ENCODE measurements around the gene DEFB128. TPM values are rescaled to one million over a fixed set of nuclear protein-coding genes. Genes with fewer than 3 reads are reported as not detected.

DEFB128 gene
- total and polyA plus RNA-seq, 3 donors from 2014 or later, result not detected

DNA sequence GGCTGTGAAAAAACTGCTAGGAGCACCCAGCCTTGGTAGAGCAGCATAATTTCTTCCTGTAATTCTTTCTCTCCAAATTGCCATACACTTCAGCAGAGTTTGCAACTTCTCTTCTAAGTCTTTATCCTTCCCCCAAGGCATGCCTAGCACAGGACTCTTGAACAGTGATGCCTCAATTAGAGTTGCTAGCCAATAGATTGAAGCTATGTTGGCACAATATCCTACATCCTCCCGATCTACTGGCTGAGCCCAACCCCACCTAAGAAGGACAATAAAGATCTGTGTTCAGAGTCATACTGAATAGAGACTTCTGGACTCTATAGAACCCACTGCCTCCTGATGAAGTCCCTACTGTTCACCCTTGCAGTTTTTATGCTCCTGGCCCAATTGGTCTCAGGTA lies 47.2 kb downstream of the DEFB128 start, which contains the start of gene DEFB126:
Gene DEFB126 (plus strand): TSS at position 301 of the 400 bp plus-strand sequence. CDS start 39 bp downstream, at position 340.
- DNase-seq, result no peak
- intact Hi-C loops (cut with DNase I; ENCODE audit: low total_unique reads), result no loop called here
- no peak within 1 kb of the TSS for H3K27ac ChIP-seq
- H3K4me3 ChIP-seq, result no peak within 1 kb of the TSS
- no peaks in the 10 kb centered on the region for H3K27me3 ChIP-seq
- 38 to 61% methylated on average over 1 of the region's 1 CpG for WGBS, 2 donors
- H3K9me3 ChIP-seq, result no peaks in the 10 kb centered on the region
- no peak for TF ChIP-seq POLR2A (IDR thresholded peaks at IDR 0.05)
- TF ChIP-seq, protein P1, sequence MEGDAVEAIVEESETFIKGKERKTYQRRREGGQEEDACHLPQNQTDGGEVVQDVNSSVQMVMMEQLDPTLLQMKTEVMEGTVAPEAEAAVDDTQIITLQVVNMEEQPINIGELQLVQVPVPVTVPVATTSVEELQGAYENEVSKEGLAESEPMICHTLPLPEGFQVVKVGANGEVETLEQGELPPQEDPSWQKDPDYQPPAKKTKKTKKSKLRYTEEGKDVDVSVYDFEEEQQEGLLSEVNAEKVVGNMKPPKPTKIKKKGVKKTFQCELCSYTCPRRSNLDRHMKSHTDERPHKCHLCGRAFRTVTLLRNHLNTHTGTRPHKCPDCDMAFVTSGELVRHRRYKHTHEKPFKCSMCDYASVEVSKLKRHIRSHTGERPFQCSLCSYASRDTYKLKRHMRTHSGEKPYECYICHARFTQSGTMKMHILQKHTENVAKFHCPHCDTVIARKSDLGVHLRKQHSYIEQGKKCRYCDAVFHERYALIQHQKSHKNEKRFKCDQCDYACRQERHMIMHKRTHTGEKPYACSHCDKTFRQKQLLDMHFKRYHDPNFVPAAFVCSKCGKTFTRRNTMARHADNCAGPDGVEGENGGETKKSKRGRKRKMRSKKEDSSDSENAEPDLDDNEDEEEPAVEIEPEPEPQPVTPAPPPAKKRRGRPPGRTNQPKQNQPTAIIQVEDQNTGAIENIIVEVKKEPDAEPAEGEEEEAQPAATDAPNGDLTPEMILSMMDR (IDR thresholded peaks at IDR 0.05), result no peak
- no peaks in the 10 kb centered on the region for H3K4me1 ChIP-seq
- H3K36me3 ChIP-seq (ENCODE audit: low read depth, missing control alignments), result no peaks in the 10 kb centered on the region

Other genes with a start within 250 kb of the DEFB128 start
- under 1 TPM in 1 of 2 donors, not detected in 1; 0.25 TPM for gene DEFB125, start 102.0 kb downstream of the DEFB128 start, total RNA-seq
- gene DEFB125, start 102.0 kb downstream of the DEFB128 start, polyA plus RNA-seq (ENCODE audit: insufficient read depth, low read depth, low replicate concordance), result 0.67 TPM
- gene DEFB126, start 47.1 kb downstream of the DEFB128 start, total RNA-seq, result not detected
- not detected for gene DEFB126, start 47.1 kb downstream of the DEFB128 start, polyA plus RNA-seq (ENCODE audit: insufficient read depth, low read depth, low replicate concordance)
- gene DEFB127, start 32.3 kb downstream of the DEFB128 start, total RNA-seq, result not detected
- gene DEFB127, start 32.3 kb downstream of the DEFB128 start, polyA plus RNA-seq (ENCODE audit: insufficient read depth, low read depth, low replicate concordance), result not detected
- gene DEFB129, start 37.5 kb upstream of the DEFB128 start, total RNA-seq, result not detected
- gene DEFB129, start 37.5 kb upstream of the DEFB128 start, polyA plus RNA-seq (ENCODE audit: insufficient read depth, low read depth, low replicate concordance), result not detected
- not detected for gene DEFB132, start 68.0 kb upstream of the DEFB128 start, total RNA-seq
- gene DEFB132, start 68.0 kb upstream of the DEFB128 start, polyA plus RNA-seq (ENCODE audit: insufficient read depth, low read depth, low replicate concordance), result not detected
- 10 to 100 TPM; 16.7 to 32.0 TPM for gene C20orf96, start 101.0 kb upstream of the DEFB128 start, total RNA-seq
- gene C20orf96, start 101.0 kb upstream of the DEFB128 start, polyA plus RNA-seq (ENCODE audit: insufficient read depth, low read depth, low replicate concordance), result 46.3 TPM
- gene ZCCHC3, start 107.9 kb upstream of the DEFB128 start, total RNA-seq, result 10 to 100 TPM; 29.1 to 34.9 TPM
- 21.2 TPM for gene ZCCHC3, start 107.9 kb upstream of the DEFB128 start, polyA plus RNA-seq (ENCODE audit: insufficient read depth, low read depth, low replicate concordance)
- 10 to 100 TPM; 19.2 to 23.8 TPM for gene SOX12, start 135.8 kb upstream of the DEFB128 start, total RNA-seq
- 13.4 TPM for gene SOX12, start 135.8 kb upstream of the DEFB128 start, polyA plus RNA-seq (ENCODE audit: insufficient read depth, low read depth, low replicate concordance)
- gene NRSN2, start 157.4 kb upstream of the DEFB128 start, total RNA-seq, result 10 to 100 TPM; 62.4 to 79.0 TPM
- 49.4 TPM for gene NRSN2, start 157.4 kb upstream of the DEFB128 start, polyA plus RNA-seq (ENCODE audit: insufficient read depth, low read depth, low replicate concordance)
- 1 to 10 TPM; 2.9 to 3.6 TPM for gene TRIB3, start 191.0 kb upstream of the DEFB128 start, total RNA-seq
- gene TRIB3, start 191.0 kb upstream of the DEFB128 start, polyA plus RNA-seq (ENCODE audit: insufficient read depth, low read depth, low replicate concordance), result 2.8 TPM
- 10 to 100 TPM; 87.2 to 93.7 TPM for gene RBCK1, start 218.6 kb upstream of the DEFB128 start, total RNA-seq
- 77.8 TPM for gene RBCK1, start 218.6 kb upstream of the DEFB128 start, polyA plus RNA-seq (ENCODE audit: insufficient read depth, low read depth, low replicate concordance)

Data from testis (tissue), 3 donors.